MG63 (cell line): ENCODE results near the gene PDGFB. TPM values are rescaled to one million over a fixed set of nuclear protein-coding genes. Genes with fewer than 3 reads are reported as not detected.

Source experiments
- DNase-seq: peaks from one replicate; pipeline ENCODE4 v3.0.0-alpha.2; 2020
- H3K27me3 ChIP-seq: fragments of 250-450 bp; sonication (Bioruptor Pico); 2 replicates; pipeline ENCODE4 v1.5.1; 2020; ENCODE audit warnings: mild to moderate bottlenecking, moderate library complexity
- H3K36me3 ChIP-seq: fragments of 250-450 bp; sonication (Bioruptor Pico); 2 replicates; pipeline ENCODE4 v1.5.1; 2020; ENCODE audit warnings: mild to moderate bottlenecking, moderate library complexity
- H3K4me3 ChIP-seq: fragments of 250-450 bp; sonication (Bioruptor Pico); 2 replicates; pipeline ENCODE4 v1.5.1; 2020; ENCODE audit warnings: mild to moderate bottlenecking, moderate library complexity
- H3K9me3 ChIP-seq: fragments of 250-450 bp; sonication (Bioruptor Pico); 2 replicates; pipeline ENCODE4 v1.5.1; 2020; ENCODE audit warnings: mild to moderate bottlenecking, moderate library complexity
- total RNA-seq: library from RNA; depleted of rRNA; stranded (reverse); fragments of >200 nt; shearing (Covaris generic); gene quantifications from 2 replicates; pipeline ENCODE4 v1.2.3, GENCODE V29; 2014; ENCODE audit warnings: low replicate concordance

PDGFB gene
- total RNA-seq, 1 experiment from 2014 or later: 0.13 TPM

GRCh38 chr22:39281126-39281525 lies 36.3 kb upstream of the PDGFB start:
- no peaks in the 10 kb centered on the region for H3K36me3 ChIP-seq
- H3K27me3 ChIP-seq: no peaks in the 10 kb centered on the region
- no peak for DNase-seq
- no peak overlapping the region for H3K4me3 ChIP-seq
- H3K9me3 ChIP-seq: peaks cover 11% of the 10 kb centered on the region

- no peaks in the 10 kb centered on the region for H3K36me3 ChIP-seq
- no peak for DNase-seq
- H3K4me3 ChIP-seq: no peak overlapping the region
- peaks cover 11% of the 10 kb centered on the region for H3K9me3 ChIP-seq
- no peaks in the 10 kb centered on the region for H3K27me3 ChIP-seq
Observed at GRCh38 chr22:39280250-39280649, 35.5 kb upstream of the PDGFB start.

DNA sequence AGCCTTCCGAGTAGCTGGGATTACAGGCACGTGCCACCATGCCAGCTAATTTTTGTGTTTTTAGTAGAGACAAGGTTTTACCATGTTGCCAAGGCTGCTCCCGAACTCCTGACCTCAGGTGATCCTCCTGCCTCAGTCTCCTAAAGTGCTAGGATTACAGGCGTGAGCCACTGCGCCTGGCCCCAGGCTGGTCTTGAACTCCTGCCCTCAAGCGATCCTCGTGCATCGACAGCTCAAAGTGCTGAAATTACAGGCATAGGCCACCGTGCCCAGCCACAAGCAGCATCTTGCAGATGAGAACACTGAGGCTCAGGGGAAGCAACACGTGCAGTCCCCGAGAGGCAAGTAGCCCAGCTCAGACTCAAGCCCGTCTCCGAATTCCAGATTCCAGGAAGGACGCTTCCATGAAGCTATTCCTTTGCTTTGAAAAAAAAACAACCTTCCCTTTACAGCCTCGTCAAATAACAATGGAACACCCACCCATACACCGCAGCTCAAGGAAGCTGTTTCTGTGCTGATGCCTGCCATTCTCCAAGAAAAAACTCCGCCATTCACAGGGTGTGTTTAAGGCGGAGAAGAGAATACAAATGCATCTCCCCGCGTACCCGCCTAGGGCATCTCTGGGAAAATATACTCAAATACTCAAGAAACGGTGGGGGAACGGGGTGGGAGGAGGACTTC lies 34.5 kb upstream of the PDGFB start:
- peaks cover 5% of the 10 kb centered on the region for H3K9me3 ChIP-seq
- DNase-seq: no peak
- H3K27me3 ChIP-seq: no peaks in the 10 kb centered on the region
- H3K36me3 ChIP-seq: no peaks in the 10 kb centered on the region
- no peak overlapping the region for H3K4me3 ChIP-seq

DNA sequence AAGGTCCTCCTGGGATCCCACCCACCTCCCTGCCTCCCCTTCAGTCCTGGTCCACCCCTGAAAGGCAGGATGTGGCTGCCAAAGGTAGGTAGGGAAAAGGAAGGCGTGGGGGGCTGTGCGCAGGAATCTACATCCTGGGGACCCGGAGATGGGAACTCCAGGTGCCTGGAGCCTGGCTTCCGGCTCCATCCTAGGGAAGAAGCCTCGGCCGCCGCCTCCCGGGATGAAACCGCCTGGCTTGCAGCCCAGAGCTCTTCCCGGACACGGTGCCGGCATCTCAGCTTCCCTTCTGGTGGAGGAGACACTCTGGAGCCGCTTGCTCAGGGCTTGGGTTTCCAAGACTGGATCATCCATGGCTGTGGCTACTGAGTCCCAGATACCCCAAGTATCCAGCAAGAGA lies 33.3 kb upstream of the PDGFB start:
- H3K4me3 ChIP-seq: no peak overlapping the region
- H3K9me3 ChIP-seq: peaks cover 5% of the 10 kb centered on the region
- no peaks in the 10 kb centered on the region for H3K27me3 ChIP-seq
- no peaks in the 10 kb centered on the region for H3K36me3 ChIP-seq
- peak; percentile 72 for DNase-seq

DNA sequence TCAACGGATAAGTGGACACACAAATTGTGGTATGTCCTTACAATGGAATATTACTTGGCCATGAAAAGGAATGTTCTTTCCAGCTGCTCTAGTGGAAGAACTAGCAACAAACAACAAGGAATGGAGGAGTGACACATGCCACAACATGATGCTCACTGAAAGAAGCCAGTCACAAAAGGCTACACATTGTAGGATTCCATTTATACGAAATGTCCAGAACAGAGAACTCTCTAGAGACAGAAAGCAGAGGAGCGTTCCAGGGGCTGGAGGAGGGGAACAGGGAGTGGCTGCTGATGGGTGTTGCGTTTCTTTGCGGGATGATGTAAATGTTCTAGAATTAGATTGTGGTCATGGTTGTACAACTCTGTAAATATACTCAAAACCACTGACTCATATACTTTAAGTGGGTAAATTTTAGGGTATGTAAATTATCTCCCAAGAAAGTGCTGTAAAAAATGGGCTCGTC lies 32.4 kb upstream of the PDGFB start:
- Histone ChIP-seq H3K27me3 (no peaks in the 10 kb centered on the region), H3K36me3 (no peaks in the 10 kb centered on the region), H3K4me3 (no peak overlapping the region), H3K9me3 (peaks cover 5% of the 10 kb centered on the region)
- peak; percentile 68 for DNase-seq

- no peaks in the 10 kb centered on the region for H3K27me3 ChIP-seq
- no peak overlapping the region for H3K4me3 ChIP-seq
- peak; percentile 50 for DNase-seq
- H3K9me3 ChIP-seq: peaks cover 5% of the 10 kb centered on the region
- H3K36me3 ChIP-seq: no peaks in the 10 kb centered on the region
Observed at GRCh38 chr22:39276440-39277141, 31.8 kb upstream of the PDGFB start.

GRCh38 chr22:39275814-39276439 lies 31.1 kb upstream of the PDGFB start:
- H3K36me3 ChIP-seq: no peaks in the 10 kb centered on the region
- peaks cover 5% of the 10 kb centered on the region for H3K9me3 ChIP-seq
- H3K4me3 ChIP-seq: no peak overlapping the region
- no peaks in the 10 kb centered on the region for H3K27me3 ChIP-seq
- DNase-seq: no peak

DNA sequence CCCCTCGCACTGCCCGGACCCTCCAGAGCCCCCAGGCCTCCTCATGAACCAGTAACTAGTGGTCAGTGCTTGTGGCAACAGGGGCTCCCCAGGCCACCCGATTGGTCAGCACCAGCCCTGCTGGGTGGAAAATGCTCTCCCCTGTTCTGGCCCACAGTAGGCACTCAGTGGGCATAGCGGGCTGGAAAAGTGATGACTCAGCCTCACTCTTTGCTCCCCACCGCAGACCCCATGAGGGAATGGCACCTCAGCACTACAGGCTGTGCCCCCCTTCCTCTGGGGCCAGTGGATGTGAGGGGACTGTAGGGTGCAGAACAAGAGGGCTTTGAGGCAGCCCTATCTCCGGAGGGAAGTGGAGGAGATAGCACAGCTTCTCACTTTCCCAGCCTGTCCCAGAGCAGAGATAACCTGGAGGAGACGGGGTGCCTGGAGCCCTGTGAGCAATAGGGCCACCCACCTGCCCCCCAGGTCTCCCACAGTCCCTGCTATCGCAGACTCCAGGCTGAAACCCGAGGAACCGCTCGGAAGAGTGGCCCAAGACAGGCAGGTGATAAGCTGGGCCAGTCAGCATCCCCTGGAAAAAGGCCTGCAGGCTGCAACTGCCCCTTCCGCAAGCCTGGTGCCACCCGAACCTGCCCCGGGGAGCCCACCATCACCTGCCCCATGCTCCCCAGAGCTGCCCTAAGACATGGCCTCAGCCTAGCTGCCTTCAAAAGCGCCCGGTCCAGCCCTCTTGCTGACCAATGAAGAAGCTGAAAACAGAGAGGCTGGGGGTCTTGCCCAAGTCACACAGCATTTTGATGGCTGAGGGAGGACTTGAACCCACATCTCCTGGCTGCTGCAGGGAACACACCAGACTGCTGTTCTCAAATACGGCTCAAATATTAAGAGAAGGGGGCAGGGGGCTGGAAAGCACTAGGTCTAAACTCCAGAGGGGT lies 29.4 kb upstream of the PDGFB start:
- Histone ChIP-seq H3K9me3 (peaks cover 5% of the 10 kb centered on the region), H3K4me3 (no peak overlapping the region), H3K27me3 (no peaks in the 10 kb centered on the region), H3K36me3 (no peaks in the 10 kb centered on the region)
- no peak for DNase-seq

DNA sequence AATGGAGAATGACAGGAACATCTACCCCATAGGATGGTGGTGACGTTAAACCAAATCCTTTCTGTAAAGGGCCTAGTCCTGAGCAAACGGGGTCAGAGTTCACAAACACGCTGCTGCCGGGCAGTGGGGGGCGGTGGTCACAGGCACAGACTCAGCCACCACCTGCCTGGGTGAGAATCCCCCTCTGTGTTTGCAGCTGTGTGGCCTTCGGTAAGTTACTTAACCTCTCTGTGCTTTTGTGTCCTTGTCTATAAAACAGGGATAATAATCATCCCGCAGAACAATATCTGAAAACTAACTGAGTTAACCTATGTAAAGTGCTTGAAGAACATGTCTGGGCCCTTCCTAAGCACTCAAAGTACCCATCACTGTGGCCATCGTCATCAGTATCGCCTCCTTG lies 26.0 kb upstream of the PDGFB start:
- no peak for DNase-seq
- Histone ChIP-seq H3K4me3 (no peak overlapping the region), H3K9me3 (no peaks in the 10 kb centered on the region), H3K27me3 (no peaks in the 10 kb centered on the region), H3K36me3 (no peaks in the 10 kb centered on the region)

- no peak for DNase-seq
- no peaks in the 10 kb centered on the region for H3K9me3 ChIP-seq
- H3K36me3 ChIP-seq: no peaks in the 10 kb centered on the region
- H3K27me3 ChIP-seq: no peaks in the 10 kb centered on the region
- H3K4me3 ChIP-seq: no peak overlapping the region
Observed at GRCh38 chr22:39270280-39270679, 25.5 kb upstream of the PDGFB start.

- H3K27me3 ChIP-seq: no peaks in the 10 kb centered on the region
- no peak for DNase-seq
- no peaks in the 10 kb centered on the region for H3K9me3 ChIP-seq
- H3K4me3 ChIP-seq: no peak overlapping the region
- H3K36me3 ChIP-seq: no peaks in the 10 kb centered on the region
Observed at GRCh38 chr22:39269095-39269790, 24.5 kb upstream of the PDGFB start.

GRCh38 chr22:39268645-39269044 lies 23.9 kb upstream of the PDGFB start:
- no peaks in the 10 kb centered on the region for H3K9me3 ChIP-seq
- no peaks in the 10 kb centered on the region for H3K36me3 ChIP-seq
- H3K4me3 ChIP-seq: no peak overlapping the region
- no peaks in the 10 kb centered on the region for H3K27me3 ChIP-seq
- DNase-seq: no peak

DNA sequence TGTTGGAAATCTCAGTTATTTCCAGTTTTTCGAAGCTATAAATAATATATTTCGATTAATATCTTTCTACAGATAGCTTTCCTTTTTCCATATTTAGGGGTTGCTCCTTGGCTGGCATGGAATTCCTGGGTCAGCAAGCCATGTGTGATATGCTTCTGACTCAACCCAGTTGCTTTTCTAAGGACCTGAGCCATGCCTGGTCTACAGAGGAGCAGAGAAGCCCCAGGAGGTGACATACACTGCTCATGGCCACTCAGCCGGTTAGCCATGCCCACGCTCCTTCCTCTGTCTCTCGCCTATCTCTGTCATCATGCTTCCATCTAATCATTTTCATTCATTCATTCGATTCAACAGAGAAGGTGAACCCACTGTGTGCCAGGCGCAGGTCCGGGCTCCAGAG lies 23.2 kb upstream of the PDGFB start:
- no peak for DNase-seq

DNA sequence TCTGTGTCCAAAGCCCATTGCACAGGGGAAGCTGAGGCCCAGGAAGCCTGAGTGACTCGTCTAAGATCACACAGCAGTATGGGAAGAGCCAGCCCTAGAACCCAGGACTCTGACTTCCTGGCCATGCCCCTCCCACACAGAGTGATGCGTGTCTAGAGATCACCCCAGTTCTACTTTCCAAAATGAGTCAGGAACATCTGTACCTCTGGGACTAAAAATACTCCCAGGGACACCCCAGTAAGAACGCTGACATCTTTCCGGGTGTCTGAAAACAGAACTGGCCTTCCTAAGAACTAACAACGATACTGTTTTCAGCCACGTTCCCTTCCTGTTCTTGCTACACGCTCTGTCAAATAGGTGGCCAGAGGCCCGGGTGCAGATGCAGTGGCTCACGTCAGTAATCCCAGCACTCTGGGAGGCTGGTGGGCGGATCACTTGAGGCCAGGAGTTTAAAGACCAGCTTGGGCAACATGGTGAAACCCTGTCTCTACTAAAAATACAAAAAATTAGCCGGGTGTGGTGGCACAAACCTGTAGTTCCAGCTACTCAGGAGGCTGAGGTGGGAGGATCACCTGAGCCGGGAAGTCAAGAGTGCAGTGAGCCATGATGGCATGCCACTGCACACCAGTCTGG lies 21.7 kb upstream of the PDGFB start:
- Histone ChIP-seq H3K27me3 (no peaks in the 10 kb centered on the region), H3K4me3 (no peak overlapping the region), H3K9me3 (peaks cover 1% of the 10 kb centered on the region), H3K36me3 (no peaks in the 10 kb centered on the region)
- DNase-seq: no peak

More for the DNA sequence above, 23.2 kb upstream of the PDGFB start:
- Histone ChIP-seq H3K4me3 (no peak overlapping the region), H3K27me3 (no peaks in the 10 kb centered on the region), H3K9me3 (no peaks in the 10 kb centered on the region), H3K36me3 (no peaks in the 10 kb centered on the region)

DNA sequence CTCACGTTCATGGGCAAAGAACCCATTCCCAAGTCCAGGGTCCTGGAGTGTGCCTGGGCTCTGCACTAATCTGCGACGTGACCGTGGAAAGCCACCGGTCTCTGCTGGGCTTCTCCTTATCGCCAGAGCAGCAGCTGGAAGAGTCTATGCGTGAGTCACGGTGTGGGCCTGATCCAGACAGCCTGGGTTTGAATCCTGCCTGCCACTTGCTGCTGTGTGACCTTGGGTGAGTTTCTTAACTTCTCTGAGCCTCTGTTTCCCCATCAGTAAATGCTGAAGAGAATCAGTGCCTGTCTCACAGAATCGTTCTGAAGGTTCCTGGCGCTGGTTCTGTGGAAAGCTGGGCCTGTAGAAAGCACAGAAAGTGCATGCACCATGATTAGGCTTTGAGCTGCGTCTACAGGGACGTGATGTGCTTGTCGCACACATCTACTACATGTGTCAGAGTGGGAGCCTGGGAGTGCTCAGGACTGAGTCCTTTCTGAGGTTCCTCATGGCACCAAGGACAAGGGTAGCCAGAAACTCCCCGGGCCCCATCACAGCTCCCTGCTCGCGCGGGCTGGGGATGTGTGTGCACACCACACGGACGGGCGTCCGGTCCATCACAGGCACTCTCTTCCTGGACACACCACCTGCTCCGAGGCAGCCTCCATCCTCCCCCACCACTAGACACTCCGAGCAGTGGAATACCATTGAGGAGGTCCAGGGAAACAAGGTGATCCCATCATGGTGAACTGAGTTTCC lies 20.5 kb upstream of the PDGFB start:
- Histone ChIP-seq H3K36me3 (no peaks in the 10 kb centered on the region), H3K4me3 (no peak overlapping the region), H3K9me3 (peaks cover 3% of the 10 kb centered on the region), H3K27me3 (no peaks in the 10 kb centered on the region)
- no peak for DNase-seq
